SIG-M5 (cell line): ENCODE measurements around the gene TCIRG1.
"Not testable (repeated sequence)": the region's sequence is repeated elsewhere in the genome, so short reads cannot be mapped to it uniquely, and the experiment has no call there.

Source experiments
- DNase-seq: peaks from one replicate; lab custom pipeline; 2025; lab: John Stamatoyannopoulos, UW

The TCIRG1 gene

GRCh38 chr11:68083517-68083916 is 44.7 kb downstream of the TCIRG1 start:
- no peak for DNase-seq

GRCh38 chr11:68089679-68090078 is 50.9 kb downstream of the TCIRG1 start:
- no peak for DNase-seq

- DNase-seq: no peak
These were observed 51.5 kb downstream of the TCIRG1 start for GRCh38 chr11:68090287-68090686.

- DNase-seq: no peak
These were observed 51.9 kb downstream of the TCIRG1 start for GRCh38 chr11:68090706-68091105.

DNA sequence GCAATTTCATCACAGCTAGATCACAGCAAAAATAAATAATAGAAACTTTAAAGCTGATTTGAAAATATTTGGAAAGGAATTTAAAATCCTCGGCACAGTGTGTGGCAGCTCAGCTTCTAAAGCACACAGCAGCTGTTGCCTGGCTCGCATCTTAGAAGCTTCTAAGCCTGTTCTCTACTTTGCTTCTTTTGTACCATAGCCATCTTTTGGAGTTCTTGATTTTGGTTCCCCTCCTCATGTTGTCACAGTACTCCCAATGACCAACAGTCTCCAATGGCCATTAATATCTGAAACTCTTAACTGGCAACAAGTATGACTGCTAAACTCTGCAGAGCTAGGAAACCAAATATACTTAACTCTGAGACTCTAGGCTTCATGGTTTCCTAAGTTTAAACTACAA is 53.6 kb downstream of the TCIRG1 start:
- DNase-seq: no peak

DNA sequence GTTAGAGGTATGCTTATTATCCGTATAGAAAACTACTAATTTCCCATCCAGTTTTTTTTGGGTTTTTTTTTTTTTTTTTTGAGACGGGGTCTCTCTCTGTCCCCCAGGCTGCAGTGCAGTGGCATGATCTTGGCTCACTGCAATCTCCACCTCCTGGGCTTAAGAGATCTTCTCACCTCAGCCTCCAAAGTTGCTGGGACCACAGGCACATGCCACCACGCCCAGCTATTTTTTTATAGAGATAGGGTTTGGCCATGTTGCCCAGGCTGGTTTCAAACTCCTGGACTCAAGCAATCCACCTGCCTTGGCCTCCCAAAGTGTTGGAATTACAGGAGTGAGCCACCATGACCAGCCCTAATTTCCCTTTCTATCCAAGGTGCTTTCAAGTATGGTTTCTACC is 54.1 kb downstream of the TCIRG1 start:
- not testable (repeated sequence) for DNase-seq

GRCh38 chr11:68093565-68093964 is 54.7 kb downstream of the TCIRG1 start:
- no peak for DNase-seq

DNA sequence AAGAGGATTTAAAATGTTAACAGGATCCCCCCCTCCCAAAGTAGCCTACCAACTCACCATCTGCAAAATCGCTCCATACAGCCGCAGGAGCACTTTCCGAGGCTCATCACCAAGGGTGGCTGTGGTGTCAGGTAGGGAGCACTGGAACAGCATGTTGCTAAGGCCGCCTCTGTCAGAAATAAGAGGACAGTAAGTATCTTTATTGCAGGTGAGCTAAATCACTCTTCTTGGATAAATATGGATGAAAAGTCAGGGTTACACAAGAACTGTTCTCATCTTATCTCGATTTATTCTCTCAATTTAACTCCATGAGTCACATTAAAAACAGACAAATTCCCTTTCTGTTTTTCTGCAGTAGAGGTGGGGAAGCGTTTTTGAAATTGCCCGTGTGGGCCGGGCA is 58.1 kb downstream of the TCIRG1 start:
- no peak for DNase-seq

- DNase-seq: no peak
These were observed 60.2 kb downstream of the TCIRG1 start for GRCh38 chr11:68099057-68099456.

DNA sequence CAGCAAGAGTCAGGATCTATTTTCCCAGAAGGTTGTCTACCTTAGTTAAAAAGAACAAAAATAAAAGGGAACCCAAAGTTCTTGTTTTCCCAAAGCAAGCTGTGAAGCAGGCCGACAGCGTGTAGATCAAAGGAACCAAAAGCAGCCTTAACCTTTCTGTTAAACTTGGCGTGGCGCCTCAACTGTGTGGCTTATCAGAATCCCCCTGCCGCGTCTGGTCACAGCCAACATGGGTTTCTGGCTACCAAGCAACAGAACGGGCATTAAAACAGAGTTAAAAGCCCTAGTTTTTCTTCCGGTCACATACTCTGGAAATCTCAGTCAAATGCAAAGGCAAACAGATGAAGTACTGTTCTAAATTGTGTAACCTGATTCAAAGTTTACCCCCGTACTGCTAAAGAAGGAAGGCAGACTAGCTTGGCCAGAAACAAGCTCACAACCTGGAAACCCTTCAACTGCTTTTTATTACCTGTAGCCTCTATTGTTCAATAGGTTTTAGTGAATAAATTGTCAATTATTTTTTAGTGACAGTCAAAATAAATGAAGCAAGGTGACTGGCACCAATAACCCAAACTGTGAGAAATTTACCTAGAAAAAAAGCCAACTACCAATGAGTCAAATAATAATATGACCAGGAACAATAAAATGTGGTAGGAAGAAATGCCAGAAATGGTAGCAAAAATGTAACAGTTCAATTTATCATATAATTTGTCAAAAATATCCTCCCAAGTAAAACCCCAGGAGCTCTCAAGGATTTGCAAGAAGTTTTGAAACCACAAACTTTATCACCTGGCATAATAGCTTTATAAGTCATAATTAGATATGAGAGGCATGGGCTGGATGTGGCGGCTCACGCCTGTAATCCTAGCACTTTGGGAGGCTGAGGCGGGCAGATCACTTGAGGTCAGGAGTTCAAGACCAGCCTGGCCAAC is 60.9 kb downstream of the TCIRG1 start:
- DNase-seq: no peak
